GM19324 (cell line): Measurements from ENCODE around the gene RCOR1.
A peak's percentile ranks its signal among the peaks of the same experiment; 100 is the strongest.
"Not testable (repeated sequence)": the region's sequence is repeated elsewhere in the genome, so short reads cannot be mapped to it uniquely, and the experiment has no call there.

ENCODE experiments used
- ATAC-seq: cut with Tn5 transposase; IDR thresholded peaks from one replicate; pipeline ENCODE4 v1.9.1; 2021; ENCODE audit warnings: mild to moderate bottlenecking, moderate library complexity; ENCODE audit not compliant: unreplicated experiment, low FRiP score

Gene RCOR1

DNA sequence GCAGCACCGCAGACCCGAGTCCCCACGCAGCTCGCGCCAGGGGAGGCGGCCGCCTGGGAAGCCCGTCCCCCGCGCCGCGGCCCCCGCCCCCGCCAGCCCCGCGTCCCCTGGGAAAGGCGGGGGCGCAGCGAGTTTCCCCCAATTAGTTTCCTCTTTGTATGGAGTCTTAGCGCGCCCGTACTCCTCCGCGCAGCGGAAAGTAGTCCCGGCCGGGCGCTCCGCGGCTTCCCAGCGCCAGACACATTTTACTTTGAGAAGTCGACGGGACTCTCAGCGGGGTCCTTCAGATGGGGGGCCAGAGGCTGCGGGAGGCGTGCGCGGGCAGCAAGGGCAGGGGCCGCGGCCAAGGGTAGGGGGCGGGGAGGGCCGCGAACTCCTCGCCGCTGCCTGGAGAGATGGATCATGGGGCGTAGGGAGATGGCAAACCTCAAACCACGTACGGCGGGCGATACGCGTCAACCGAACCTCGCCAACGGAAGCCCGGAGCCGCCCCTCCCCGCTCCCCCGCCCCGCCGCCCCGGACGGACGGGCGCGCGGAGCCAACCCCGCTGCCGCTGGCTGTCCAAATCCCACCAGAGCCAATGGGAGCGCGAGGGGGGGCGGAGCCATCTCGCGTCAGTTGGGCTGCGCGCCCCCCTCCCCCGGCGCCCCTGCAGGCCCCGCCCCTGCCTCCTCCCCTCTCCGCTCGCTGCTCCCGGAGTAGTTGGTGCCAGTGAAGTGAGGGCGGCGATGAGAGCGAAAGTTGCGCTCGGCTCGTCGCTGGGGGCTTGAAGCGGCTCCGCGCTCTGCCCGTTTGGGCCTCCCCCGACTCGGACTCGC lies at the start of gene RCOR1:
TSS of gene RCOR1 (plus strand) at position 706 of the 819 bp plus-strand sequence. CDS start 238 bp downstream, outside the sequence.
- ATAC-seq = peak; percentile 77

- ATAC-seq = no peak
Measured at GRCh38 chr14:102544046-102544746, 48.3 kb upstream of the RCOR1 start.

DNA sequence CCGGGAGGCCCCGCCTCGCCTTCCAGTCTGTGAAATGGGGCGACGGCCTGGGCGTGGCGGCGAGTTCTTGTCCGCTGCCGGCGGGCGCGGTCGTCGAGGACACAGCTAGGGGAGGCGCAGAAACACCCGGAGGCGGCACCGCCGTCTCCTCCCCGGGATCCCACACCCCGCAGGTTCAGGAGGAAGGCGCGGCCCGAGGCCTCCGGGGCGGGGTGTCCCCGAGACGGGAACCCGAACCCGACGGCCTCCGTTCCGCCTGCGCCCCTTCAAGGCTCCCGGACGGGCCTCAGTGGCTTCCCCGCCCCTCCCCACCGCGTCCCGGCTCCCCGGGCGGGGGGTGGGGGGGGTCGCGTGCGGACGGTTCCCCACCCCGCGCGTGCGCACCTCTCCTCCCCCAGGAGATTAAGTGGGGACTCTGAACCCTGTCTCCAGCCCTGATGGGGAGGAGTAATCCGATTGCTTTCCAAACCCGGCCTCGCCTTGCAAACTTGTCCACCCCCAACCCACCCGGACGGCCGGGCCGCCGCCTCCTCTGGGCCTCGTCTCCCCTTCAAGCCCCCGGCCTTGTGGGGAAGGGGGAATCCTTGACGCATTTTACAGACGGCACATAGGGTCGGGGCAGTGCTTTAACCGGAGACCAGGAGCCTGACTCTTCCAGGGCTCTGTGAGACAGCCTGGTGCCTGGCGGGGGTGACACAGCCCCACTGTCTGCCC lies 47.5 kb upstream of the RCOR1 start:
- no peak for ATAC-seq

DNA sequence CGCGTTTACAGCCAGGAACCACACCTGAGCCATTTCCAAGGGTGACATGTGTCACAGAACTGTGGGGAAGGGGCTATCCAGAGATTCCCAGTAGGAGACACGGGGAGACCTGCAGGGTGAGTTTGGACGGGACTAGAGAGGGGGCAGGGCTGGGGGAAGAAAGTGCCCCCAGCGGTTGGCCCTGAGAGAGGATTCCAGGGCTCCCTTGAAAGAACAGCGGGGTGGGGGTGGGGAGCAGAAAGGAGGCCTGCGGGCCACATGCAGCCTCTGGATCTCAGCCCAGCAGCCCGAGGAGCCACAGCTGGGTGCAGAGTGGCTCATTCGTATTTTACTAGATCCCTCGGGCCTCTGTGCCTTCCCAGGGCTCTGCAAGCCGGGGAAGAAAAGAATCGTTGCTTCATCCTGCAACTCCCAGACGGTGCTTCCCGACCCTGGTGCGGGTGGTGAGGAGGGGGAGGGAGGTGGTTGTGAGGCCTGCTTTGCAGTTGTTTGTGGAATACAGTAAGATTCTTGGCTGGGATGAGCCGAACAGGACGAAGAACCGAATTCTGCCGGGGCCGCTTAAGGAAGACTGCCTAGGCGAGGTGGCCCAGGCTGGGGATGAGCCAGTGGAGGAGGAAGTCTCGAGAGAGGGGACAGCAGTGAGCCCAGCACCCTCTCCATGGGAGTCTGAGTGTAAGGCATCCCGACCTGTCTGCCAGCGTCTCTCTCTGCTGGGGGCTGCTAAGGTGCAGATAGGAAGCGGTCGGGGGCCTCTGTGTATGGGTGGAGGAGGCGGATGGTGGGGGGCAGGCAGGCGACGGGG lies 46.8 kb upstream of the RCOR1 start:
- no peak for ATAC-seq

GRCh38 chr14:102548616-102549240 lies 43.7 kb upstream of the RCOR1 start:
- no peak for ATAC-seq

- ATAC-seq = not testable (repeated sequence)
Measured at GRCh38 chr14:102550927-102551401, 41.5 kb upstream of the RCOR1 start.

DNA sequence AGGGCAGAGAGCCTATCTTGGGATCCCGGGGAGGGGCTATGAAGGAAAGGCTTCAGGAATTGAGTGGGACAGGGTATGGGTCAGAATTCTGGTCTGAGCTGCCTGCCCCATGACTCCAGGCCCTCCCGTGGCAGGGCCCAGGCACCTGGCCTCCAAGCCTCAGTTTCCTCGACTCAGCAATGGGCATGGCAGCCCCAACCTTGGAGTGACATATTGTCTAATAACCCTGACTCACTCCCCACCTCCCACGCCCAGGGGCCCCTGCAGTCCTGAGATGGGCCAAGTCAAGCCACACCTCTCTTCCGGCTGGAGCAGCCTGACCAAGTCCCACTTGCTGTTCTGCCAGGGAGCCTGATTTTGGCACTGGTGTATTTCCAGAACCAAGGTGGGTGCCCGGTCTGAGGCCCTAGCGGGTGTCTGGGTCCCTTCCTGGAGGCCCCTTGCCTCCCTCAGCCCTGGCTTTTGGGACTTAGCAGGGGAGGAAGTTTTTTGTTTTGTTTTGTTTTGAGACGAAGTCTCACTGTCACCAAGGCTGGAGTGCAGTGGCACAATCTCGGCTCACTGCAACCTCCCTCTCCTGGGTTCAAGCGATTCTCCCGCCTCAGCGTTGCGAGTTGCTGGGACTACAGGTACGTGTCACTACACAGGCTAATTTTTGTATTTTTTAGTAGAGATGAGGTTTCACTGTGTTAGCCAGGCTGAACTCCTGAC lies 40.3 kb upstream of the RCOR1 start:
- ATAC-seq = no peak

GRCh38 chr14:102554821-102555819 lies 37.3 kb upstream of the RCOR1 start:
- ATAC-seq = no peak

- ATAC-seq = no peak
Measured at GRCh38 chr14:102556098-102556677, 36.3 kb upstream of the RCOR1 start.

DNA sequence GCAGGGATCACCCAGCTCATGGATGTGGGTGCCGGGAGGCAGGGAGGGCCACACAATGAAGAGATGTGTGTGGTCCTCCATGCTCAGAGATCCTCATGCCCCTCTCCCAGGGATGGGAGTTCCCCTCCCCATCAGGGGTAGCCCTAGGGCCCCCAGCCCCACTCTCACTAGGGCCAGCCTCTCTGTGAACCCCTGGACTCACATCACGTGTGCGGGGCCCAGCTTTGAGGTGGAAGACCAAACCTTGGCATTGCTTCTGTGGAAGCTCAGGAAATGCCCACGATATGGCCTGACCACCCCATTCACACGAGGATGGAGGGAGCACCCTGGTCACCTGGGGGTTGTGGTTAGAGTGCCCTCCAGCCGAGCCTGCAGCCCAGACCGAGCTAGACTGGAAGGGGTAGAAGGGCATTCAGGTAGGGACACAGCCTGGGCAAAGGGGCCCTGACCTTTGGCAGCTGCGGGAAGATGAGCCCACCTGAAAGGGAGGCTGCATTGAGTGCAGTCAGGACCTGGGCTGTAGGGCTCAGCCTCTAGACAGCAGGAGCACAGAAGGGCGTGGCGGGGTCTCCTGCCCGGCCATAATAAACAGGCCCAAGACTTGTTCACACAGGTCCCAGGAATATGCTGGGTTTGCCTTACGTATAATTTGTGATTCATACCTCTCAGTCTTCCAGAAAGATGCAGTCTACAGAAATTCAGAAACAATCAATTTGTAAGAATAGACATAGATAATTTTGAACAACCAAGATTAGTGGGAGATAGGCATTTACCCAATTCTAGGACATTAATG lies 34.8 kb upstream of the RCOR1 start:
- no peak for ATAC-seq

DNA sequence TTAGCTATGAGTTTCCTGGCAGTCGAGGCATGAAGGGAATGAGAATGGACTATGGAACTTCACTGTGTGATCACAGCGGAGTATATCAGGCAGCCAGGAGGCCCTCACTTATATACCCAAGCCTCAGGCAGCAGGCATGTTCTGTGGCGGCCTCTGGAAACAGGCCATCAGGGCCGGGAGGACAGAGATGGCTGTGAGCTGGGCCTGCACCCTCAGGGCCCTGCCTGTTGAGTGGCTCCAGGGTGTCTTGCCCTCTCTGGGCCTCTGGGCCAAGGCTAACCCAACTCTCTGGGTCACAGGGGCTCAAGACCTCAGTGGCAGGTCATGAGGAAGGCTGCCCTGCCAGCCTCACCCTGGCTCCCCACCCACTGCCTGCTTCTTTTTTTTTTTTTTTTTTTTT lies 33.9 kb upstream of the RCOR1 start:
- ATAC-seq = no peak

- no peak for ATAC-seq
Measured at GRCh38 chr14:102560458-102561261, 31.8 kb upstream of the RCOR1 start.

DNA sequence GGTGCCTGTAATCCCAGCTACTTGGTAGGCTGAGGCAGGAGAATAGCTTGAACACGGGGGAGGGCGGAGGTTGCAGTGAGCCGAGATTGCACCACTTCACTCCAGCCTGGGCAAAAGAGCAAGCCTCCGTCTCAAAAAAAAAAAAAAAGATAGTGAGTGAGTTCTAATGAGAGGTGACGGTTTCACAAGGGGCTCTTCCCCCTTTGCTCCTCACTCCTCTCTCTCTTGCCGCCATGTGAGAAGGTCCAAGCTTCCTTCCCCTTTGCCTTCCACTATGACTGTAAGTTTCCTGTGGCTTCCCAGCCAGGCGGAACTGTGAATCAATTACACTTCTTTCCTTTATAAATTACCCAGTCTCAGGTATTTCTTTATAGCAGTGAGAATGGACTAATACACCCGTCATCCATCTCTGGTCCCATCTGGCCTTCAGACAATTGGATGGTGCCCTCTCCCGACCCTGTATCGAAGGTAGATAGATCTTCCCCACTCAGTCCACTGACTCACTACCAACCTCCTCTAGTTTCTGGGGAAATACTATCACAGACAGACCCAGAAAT lies 27.0 kb upstream of the RCOR1 start:
- no peak for ATAC-seq

DNA sequence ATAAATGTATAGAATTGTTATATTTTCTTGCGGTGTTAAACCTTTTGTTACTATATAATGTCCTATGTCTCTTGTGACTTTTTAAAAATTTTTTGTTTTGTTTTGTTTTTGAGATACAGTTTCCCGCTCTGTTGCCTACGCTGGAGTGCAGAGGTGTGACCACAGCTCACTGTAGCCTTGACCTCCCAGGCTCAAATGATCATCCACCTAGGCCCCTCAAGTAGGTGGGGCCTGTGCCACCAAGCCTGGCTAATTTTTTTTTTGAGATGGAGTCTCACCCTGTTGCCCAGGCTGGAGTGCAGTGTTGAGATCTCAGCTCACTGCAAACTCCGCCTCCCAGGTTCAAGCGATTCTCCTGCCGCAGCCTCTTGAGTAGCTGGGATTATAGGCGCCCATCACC lies 26.5 kb upstream of the RCOR1 start:
- ATAC-seq = no peak

DNA sequence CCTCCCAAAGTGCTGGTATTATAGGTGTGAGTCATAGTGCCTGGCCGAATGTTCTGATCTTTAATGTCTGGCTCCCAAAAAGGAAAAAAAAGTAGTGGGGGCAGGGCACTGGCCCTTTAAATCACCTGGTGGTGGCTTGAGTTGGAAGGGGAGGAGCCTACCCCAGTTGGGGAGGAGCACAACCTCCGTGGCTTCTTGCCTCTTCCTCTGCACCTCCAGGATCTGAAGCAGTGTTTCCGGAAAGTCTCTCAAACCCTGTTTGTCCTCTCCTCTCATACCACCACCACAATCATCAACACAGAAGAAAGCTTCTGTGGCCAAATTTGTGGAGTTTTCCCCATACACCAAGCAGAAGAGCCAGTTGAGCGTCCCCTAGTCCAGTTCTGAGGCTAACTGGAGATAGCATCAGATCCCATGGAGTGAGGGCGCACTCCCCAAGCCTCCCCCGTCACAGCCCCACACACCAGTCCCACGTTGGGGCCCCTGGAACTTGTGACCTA lies 24.3 kb upstream of the RCOR1 start:
- ATAC-seq = no peak
